ENCODE measurements around the gene THOC1. TPM values are rescaled to one million over a fixed set of nuclear protein-coding genes. Genes with fewer than 3 reads are reported as not detected.

The THOC1 gene
- total RNA-seq, 1 experiment from 2014 or later = 74.5 TPM

- no peak for TF ChIP-seq CTCF (conservative IDR thresholded peaks at IDR 0.05)
- Histone ChIP-seq H3K18ac (ENCODE audit: insufficient read length, low read depth, low read length) (no peak overlapping the region), H2BK20ac (ENCODE audit: low read depth, low read length, poor library complexity, severe bottlenecking) (no peak overlapping the region), H4K20me1 (ENCODE audit: control insufficient read depth, insufficient read depth, insufficient read length) (no peaks in the 10 kb centered on the region), H3K14ac (ENCODE audit: insufficient read depth, low read length) (no peak overlapping the region), H3K23me2 (ENCODE audit: insufficient read length, low read depth, low read length, poor library complexity, severe bottlenecking) (no peaks in the 10 kb centered on the region), H2AK5ac (ENCODE audit: insufficient read length, low read length) (no peak overlapping the region), H2BK15ac (ENCODE audit: low read depth, low read length) (no peak overlapping the region), H4K91ac (ENCODE audit: insufficient read length, low read depth, low read length) (no peak overlapping the region), H4K8ac (replicated peaks; ENCODE audit: insufficient read length, low read depth, low read length) (no peak overlapping the region), H2BK12ac (ENCODE audit: insufficient read length, low read depth, low read length) (no peak overlapping the region), H2BK5ac (ENCODE audit: insufficient read length, low read length) (no peak overlapping the region), H4K5ac (ENCODE audit: insufficient read length, low read depth, low read length) (no peak overlapping the region), H3K9me3 (ENCODE audit: control insufficient read depth, low read depth, low read length) (no peaks in the 10 kb centered on the region), H3T11ph (ENCODE audit: low read length) (no peak overlapping the region), H3K4me2 (ENCODE audit: insufficient read depth, insufficient read length, low read length) (no peak overlapping the region), H3K27ac (ENCODE audit: insufficient read length, low read depth, low read length) (no peak overlapping the region), H3K79me2 (ENCODE audit: insufficient read depth, low read length) (no peaks in the 10 kb centered on the region), H3K4ac (ENCODE audit: low read depth, low read length) (no peak overlapping the region), H2BK120ac (ENCODE audit: low read depth, low read length, poor library complexity, severe bottlenecking) (no peak overlapping the region), H3K23ac (ENCODE audit: insufficient read length, low read depth, low read length) (no peak overlapping the region), H3K27me3 (ENCODE audit: insufficient read depth, low read length) (no peaks in the 10 kb centered on the region), H3K9ac (ENCODE audit: extremely low read depth, insufficient read length, low read length) (no peak overlapping the region), H3K4me1 (ENCODE audit: insufficient read depth, low read length) (peaks cover 4% of the 10 kb centered on the region; the same call in 1 of the 2 replicates), H3K56ac (ENCODE audit: insufficient read length, low read depth, low read length) (no peak overlapping the region), H2AFZ (ENCODE audit: low read length) (no peak overlapping the region), H3K79me1 (ENCODE audit: insufficient read depth, low read depth, low read length, poor library complexity, severe bottlenecking) (no peaks in the 10 kb centered on the region)
- Mint-ChIP-seq H3K27me3 (ENCODE audit: low read depth) (no peaks in the 10 kb centered on the region), H3K4me1 (peaks cover 12 to 28% of the 10 kb centered on the region in 2 experiments), H3K27ac (peak overlapping the region in 1 of 3 experiments; percentile 72; a peak in 1 of 7 replicates), H3K9me3 (no peaks in the 10 kb centered on the region; a peak in 1 of 5 replicates), H3K36me3 (ENCODE audit: insufficient read depth in 1 of 3, low read depth in 3 of 3) (no peaks in the 10 kb centered on the region; a peak in 1 of 7 replicates), H3K4me3 (no peak overlapping the region)
- WGBS (ENCODE audit: extremely low coverage, insufficient read length, low lambda C conversion rate) = no CpG with 5 or more reads among the region's 8 CpGs
- DNase-seq = no peak
Observed at GRCh38 chr18:274313-274712, 6.5 kb upstream of the THOC1 start.

Data from H9 (cell line).